Omental fat pad (tissue), 4 donors: ENCODE measurements around the gene HIPK1. TPM values are rescaled to one million over a fixed set of nuclear protein-coding genes. Genes with fewer than 3 reads are reported as not detected.
A peak's percentile ranks its signal among the peaks of the same experiment; 100 is the strongest.

Experiments used
- ATAC-seq: fragments of 150-250 bp; one replicate; pipeline ENCODE4 v1.9.1; 2016; ENCODE audit warnings: mild to moderate bottlenecking, moderate library complexity; ENCODE audit not compliant: low FRiP score
- DNase-seq: peaks from one replicate; pipeline ENCODE4 v3.0.0-alpha.2; 2019; ENCODE audit warnings: low spot score
- total RNA-seq, 4 donors: library from RNA; depleted of rRNA; stranded (reverse); fragments of >200 nt; gene quantifications; one replicate each; pipeline ENCODE4 v1.1.0, GENCODE V29; 2016
- TF ChIP-seq, protein P1 (sequence below), 3 donors: fragments of 450-650 bp; IDR thresholded peaks; one replicate each; pipeline ENCODE4 v1.5.1; 2016 to 2017; ENCODE audit warnings: antibody characterized with exemption in 3 of 3, mild to moderate bottlenecking in 3 of 3, moderate library complexity in 2 of 3

The HIPK1 gene
- total RNA-seq, 4 donors from 2014 or later: 49.6 to 64.6 (median 57.7) TPM

DNA sequence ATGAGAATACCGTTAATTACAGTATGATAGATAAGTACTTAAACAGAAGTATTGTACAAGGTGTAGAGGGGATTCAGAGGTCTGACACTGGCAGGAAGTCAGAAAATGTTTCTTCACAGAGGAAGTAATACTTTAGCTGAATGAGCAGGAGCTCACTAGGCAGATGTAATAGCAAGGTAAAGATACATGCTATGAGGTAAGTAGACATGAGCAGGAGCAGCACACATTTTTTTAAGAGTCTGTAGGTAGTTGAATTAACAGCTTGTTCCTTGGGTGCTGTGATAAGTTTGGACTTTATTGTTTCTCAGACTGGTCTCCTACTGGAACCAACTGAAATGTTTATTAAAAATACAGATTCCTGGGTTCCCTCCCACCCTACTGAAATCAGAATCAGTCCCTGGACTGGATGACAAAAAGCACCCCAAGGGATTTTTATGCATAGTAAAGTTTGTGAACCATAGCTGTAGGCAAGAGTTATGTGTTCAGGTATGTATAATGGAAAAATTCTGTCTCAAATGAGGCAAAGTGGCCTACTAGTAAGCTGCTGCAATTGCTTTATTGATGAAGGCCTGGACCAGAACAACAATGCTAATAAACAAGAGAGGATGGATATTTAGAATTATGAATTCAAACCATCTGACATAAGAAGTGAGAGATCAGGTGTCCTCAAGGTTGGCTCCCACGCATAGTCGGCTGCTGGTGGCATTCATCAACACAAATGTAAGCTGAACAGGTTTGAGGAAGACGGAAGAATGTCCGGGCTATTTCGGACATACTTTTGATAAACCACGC is 25.4 kb upstream of the HIPK1 start:
- ATAC-seq: no peak
- no peak for DNase-seq
- TF ChIP-seq, protein P1, sequence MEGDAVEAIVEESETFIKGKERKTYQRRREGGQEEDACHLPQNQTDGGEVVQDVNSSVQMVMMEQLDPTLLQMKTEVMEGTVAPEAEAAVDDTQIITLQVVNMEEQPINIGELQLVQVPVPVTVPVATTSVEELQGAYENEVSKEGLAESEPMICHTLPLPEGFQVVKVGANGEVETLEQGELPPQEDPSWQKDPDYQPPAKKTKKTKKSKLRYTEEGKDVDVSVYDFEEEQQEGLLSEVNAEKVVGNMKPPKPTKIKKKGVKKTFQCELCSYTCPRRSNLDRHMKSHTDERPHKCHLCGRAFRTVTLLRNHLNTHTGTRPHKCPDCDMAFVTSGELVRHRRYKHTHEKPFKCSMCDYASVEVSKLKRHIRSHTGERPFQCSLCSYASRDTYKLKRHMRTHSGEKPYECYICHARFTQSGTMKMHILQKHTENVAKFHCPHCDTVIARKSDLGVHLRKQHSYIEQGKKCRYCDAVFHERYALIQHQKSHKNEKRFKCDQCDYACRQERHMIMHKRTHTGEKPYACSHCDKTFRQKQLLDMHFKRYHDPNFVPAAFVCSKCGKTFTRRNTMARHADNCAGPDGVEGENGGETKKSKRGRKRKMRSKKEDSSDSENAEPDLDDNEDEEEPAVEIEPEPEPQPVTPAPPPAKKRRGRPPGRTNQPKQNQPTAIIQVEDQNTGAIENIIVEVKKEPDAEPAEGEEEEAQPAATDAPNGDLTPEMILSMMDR (IDR thresholded peaks at IDR 0.05): no peak

DNA sequence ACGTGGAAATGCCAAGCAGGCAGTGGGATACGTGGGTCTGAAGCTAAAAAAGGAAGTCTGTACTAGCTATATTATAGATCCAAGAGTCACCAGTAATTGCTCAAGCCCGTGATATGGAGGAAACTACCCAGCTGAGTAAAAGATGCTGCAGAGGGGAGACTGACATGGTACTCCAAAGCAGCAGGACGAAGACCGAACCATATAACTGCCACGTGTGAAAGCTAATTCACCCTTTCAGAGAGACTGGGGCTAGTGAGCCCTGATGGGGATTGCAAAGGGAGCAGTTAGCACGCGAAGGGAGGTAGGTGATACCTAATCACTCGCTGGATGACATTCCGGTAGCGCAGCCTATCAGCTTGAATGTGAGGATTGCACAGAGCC is 24.8 kb upstream of the HIPK1 start:
- DNase-seq (no peak), ATAC-seq (no peak)
- TF ChIP-seq, protein P1 (IDR thresholded peaks at IDR 0.05): no peak

DNA sequence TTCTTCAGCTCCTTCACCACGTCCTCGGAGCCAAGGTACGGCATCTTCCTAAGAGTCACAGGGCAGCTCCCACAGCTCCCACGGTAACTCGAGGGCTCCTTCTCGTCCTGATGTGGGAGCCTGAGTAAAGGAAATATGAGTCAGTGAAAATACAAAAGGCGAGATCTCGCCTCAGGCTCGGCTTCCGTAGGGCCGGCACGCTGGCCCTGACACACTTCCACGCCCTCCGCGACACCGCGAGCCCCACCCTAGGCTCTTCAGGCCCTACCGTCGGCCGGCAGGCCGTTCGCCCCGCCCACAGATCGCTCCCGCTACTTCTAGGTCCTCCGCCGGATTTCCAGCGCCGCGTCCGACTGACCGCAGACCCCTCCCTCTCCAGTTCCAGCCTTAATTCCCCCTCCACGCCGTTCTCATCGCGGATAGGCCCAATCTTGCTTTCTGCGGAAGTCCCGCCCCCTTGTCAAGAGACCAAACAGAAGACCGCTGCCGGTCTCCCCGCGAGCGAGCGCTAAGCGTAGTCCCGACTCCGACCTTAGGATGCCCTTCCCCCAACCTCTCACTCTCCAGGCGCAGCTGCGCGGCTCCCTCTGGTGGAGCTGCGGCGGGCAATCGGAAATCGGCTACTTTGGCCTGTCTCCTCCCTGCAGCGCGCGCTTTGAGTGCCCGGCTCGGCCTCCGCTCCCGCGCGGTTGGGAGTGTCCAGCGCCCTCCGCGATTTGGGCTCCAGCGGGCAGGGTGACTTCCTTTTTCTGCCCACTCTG is 24.3 kb upstream of the HIPK1 start, which contains the start of the genes AP4B1 and DCLRE1B:
AP4B1 (minus strand) TSS at position 126 of the 761 bp plus-strand sequence; CDS start at position 44, 82 bp downstream.
DCLRE1B (plus strand) TSS at position 653 of the 761 bp plus-strand sequence. CDS start 261 bp downstream, outside the sequence.
- peak; percentile 85 for DNase-seq
- peak; percentile 99 for ATAC-seq
- TF ChIP-seq, protein P1 (IDR thresholded peaks at IDR 0.05): no peak

DNA sequence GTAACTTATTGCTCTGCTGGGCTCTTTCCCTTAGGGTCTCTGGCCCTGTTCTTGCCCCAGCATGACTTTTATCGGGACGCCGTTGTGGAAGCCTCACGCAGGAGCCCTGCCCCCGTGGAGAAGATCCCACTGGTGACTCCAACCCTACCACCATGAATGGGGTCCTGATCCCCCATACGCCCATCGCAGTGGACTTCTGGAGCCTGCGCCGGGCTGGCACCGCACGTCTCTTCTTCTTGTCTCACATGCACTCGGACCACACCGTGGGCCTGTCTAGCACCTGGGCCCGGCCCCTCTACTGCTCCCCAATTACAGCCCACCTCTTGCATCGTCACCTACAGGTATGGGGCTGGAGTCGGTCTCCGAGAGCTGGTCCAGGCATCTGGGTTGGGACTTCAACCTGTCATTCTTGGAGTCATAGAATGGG is 23.7 kb upstream of the HIPK1 start:
- peak; percentile 0 for ATAC-seq
- DNase-seq: no peak

DNA sequence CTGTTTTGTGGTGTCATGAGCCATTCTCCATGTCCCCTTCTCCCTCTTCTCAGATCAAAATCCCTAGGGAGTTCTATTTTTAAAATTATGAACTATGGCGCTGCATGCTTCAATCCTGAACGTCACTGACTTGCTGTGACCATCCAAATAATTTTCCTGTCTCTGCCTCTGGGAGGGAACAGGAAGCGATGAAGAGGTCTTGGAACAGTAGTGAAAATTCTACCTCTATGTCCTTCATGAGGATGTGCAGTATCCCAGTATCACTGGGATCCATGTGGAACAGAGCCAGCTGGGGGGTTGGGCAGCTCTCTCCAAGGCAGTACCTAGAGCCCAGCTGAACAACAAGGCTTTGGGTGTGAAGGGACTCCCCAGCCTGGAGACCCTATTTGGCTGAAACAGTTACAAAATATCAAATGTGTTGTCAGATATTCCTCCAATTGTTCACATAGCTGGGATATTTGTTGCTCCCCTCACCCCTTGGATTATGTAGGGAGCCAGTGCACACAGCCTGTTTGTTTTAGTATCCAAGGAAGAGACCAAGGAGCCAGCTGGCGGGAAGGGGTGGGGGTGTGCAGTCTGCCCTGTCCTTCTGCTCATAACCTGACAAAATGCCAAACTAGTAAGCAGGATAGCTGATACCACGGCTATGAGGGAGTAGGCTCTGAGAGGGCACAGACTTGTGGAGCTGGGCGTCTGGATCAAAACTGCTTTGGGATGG is 16.4 kb upstream of the HIPK1 start:
- ATAC-seq: peak; percentile 61
- DNase-seq: no peak
- TF ChIP-seq, protein P1 (IDR thresholded peaks at IDR 0.05): no peak

More for the DNA sequence above, 23.7 kb upstream of the HIPK1 start:
- TF ChIP-seq, protein P1 (IDR thresholded peaks at IDR 0.05): no peak

DNA sequence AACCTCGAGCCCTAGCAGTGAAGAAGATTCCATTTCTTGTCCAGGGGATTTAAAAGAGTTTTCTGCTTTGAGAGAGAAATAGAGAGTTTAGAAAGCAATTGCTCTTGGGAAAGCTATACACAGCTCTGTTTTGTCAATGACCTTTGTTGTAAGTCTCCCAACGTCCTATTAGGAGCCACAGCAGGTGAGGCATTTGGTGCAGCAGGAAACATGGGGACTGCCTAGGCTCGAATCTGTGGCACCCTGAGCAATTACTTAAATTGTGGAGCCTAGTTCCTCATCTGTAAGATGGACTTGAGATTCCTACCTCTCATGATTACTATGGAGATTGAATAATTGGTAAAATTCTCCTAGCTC is 15.8 kb upstream of the HIPK1 start:
- DNase-seq (no peak), ATAC-seq (no peak)
- TF ChIP-seq, protein P1 (IDR thresholded peaks at IDR 0.05): no peak
